Measurements from ENCODE around the gene RASGRF1. TPM values are rescaled to one million over a fixed set of nuclear protein-coding genes. Genes with fewer than 3 reads are reported as not detected.

Gene RASGRF1
- total and polyA plus RNA-seq, 9 of the 15 experiments (the other 6 are each of a cell fraction or from before 2014, with no cell fraction given) = 0.03 to 0.58 (median 0.06) TPM; not detected in 1

- Histone ChIP-seq H3K4me1 (replicated peaks in 1 of 2; ENCODE audit: control insufficient read depth in 2 of 2, insufficient read depth in 2 of 2, low read length in 2 of 2) (peaks cover 0 to 4% of the 10 kb centered on the region in 2 experiments; a peak in 2 of 5 replicates), H3K9me3 (replicated peaks; ENCODE audit: control insufficient read depth, insufficient read depth, low read depth, low read length) (no peaks in the 10 kb centered on the region), H3K9me1 (ENCODE audit: control insufficient read depth, insufficient read depth, low read length) (no peaks in the 10 kb centered on the region), H3K9ac (ENCODE audit: insufficient read depth in 1 of 2, low read depth in 2 of 2, low read length in 2 of 2) (no peak overlapping the region), H3K79me2 (ENCODE audit: control insufficient read depth, insufficient read depth, low read length) (no peaks in the 10 kb centered on the region), H2AFZ (ENCODE audit: low read depth, low read length) (no peak overlapping the region), H3K27ac (ENCODE audit: extremely low read depth, low read depth, low read length) (no peak overlapping the region), H3K4me3 (no peak overlapping the region), H3K4me2 (ENCODE audit: insufficient read depth, low read length) (no peak overlapping the region), H4K20me1 (replicated peaks; ENCODE audit: control insufficient read depth, insufficient read depth, low read length) (no peaks in the 10 kb centered on the region), H3K27me3 (ENCODE audit: control insufficient read depth in 2 of 2, insufficient read depth in 2 of 2, low read length in 2 of 2) (peaks cover 13 to 40% of the 10 kb centered on the region in 2 experiments; a peak in 3 of 5 replicates), H3K36me3 (ENCODE audit: control insufficient read depth, insufficient read depth, low read length) (no peaks in the 10 kb centered on the region)
- no TSS peak for BruUV-seq (replicated peaks)
- no peak for FAIRE-seq
- POLR2A ChIA-PET = interaction anchor here (0.9 kb wide), 1 partner anchor 12 kb away, joined by 4 read pairs; no protein-coding TSS in a partner anchor
- CTCF ChIA-PET (ENCODE audit: low intra/inter-chr PET ratio) = no interaction called here
- ATAC-seq = no peak
- intact Hi-C loops (cut with micrococcal nuclease) (loop anchor here (10.0 kb wide), 1 partner anchor 69 kb away; no protein-coding TSS in a partner anchor), in situ Hi-C loops (cut with MboI) (no loop called here)
- WGBS (ENCODE audit: insufficient coverage, low coverage, missing lambda C conversion rate) = 6% methylated on average over 18 of the region's 18 CpGs
- no peak for DNase-seq (ENCODE audit: extremely low read depth in 1 of 4, low spot score in 3 of 4)
- TF ChIP-seq ID3 (CRISPR knock-in tag; IDR thresholded peaks at IDR 0.05) = no peak
- no peak for TF ChIP-seq ID3 (tag; IDR thresholded peaks at IDR 0.05)
- no peak for TF ChIP-seq ZNF143 (CRISPR knock-in tag; IDR thresholded peaks at IDR 0.05)
- no peak for TF ChIP-seq ZNF717 (CRISPR knock-in tag; IDR thresholded peaks at IDR 0.05)
- TF ChIP-seq BHLHE40 (IDR thresholded peaks at IDR 0.05; ENCODE audit: low read length) = no peak
- TF ChIP-seq MCM5 (IDR thresholded peaks at IDR 0.05; ENCODE audit: low read depth) = no peak
- no peak for TF ChIP-seq TCF7L2 (IDR thresholded peaks at IDR 0.05; ENCODE audit: low read depth, low read length)
- TF ChIP-seq, protein P1, sequence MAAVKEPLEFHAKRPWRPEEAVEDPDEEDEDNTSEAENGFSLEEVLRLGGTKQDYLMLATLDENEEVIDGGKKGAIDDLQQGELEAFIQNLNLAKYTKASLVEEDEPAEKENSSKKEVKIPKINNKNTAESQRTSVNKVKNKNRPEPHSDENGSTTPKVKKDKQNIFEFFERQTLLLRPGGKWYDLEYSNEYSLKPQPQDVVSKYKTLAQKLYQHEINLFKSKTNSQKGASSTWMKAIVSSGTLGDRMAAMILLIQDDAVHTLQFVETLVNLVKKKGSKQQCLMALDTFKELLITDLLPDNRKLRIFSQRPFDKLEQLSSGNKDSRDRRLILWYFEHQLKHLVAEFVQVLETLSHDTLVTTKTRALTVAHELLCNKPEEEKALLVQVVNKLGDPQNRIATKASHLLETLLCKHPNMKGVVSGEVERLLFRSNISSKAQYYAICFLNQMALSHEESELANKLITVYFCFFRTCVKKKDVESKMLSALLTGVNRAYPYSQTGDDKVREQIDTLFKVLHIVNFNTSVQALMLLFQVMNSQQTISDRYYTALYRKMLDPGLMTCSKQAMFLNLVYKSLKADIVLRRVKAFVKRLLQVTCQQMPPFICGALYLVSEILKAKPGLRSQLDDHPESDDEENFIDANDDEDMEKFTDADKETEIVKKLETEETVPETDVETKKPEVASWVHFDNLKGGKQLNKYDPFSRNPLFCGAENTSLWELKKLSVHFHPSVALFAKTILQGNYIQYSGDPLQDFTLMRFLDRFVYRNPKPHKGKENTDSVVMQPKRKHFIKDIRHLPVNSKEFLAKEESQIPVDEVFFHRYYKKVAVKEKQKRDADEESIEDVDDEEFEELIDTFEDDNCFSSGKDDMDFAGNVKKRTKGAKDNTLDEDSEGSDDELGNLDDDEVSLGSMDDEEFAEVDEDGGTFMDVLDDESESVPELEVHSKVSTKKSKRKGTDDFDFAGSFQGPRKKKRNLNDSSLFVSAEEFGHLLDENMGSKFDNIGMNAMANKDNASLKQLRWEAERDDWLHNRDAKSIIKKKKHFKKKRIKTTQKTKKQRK (IDR thresholded peaks at IDR 0.05; ENCODE audit: borderline replicate concordance, low read depth, low read length) = no peak
- TF ChIP-seq, protein P2, sequence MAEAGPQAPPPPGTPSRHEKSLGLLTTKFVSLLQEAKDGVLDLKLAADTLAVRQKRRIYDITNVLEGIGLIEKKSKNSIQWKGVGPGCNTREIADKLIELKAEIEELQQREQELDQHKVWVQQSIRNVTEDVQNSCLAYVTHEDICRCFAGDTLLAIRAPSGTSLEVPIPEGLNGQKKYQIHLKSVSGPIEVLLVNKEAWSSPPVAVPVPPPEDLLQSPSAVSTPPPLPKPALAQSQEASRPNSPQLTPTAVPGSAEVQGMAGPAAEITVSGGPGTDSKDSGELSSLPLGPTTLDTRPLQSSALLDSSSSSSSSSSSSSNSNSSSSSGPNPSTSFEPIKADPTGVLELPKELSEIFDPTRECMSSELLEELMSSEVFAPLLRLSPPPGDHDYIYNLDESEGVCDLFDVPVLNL (CRISPR knock-in tag; IDR thresholded peaks at IDR 0.05; ENCODE audit: low read depth) = no peak
- TF ChIP-seq GATAD2B (IDR thresholded peaks at IDR 0.05; ENCODE audit: borderline replicate concordance) = no peak
- TF ChIP-seq GATA2 (CRISPR knock-in tag; IDR thresholded peaks at IDR 0.05) = no peak
- TF ChIP-seq CCNT2 (IDR thresholded peaks at IDR 0.05; ENCODE audit: borderline replicate concordance, extremely low read depth, insufficient read length, low read depth, low read length) = no peak
- no peak for TF ChIP-seq BRD4 (IDR thresholded peaks at IDR 0.05)
- TF ChIP-seq RNF2 (IDR thresholded peaks at IDR 0.05) = no peak
- TF ChIP-seq PURB (CRISPR knock-in tag; IDR thresholded peaks at IDR 0.05; ENCODE audit: low read depth) = no peak
- TF ChIP-seq CBX1 (IDR thresholded peaks at IDR 0.05; ENCODE audit: low read depth) = no peak
- no peak for TF ChIP-seq RBM14 (IDR thresholded peaks at IDR 0.05; ENCODE audit: borderline replicate concordance, insufficient read depth, low read depth, low read length)
- no peak for TF ChIP-seq CBX2 (IDR thresholded peaks at IDR 0.05; ENCODE audit: insufficient read depth, low read length, poor library complexity, severe bottlenecking)
- TF ChIP-seq ZFX (CRISPR knock-in tag; IDR thresholded peaks at IDR 0.05) = no peak
Observed at GRCh38 chr15:79035814-79036213, 54.8 kb downstream of the RASGRF1 start.
